NB4 (cell line): ENCODE results near the gene OR5M11.

ENCODE experiments used
- DNase-seq: peaks from one replicate; pipeline ENCODE4 v3.0.0; 2010; ENCODE audit warnings: low read depth
- H3K4me3 ChIP-seq: one replicate; pipeline ENCODE4 v1.5.1; 2011; ENCODE audit warnings: mild to moderate bottlenecking, low read depth, low read length, moderate library complexity
- CTCF ChIP-seq: IDR thresholded peaks from one replicate; pipeline ENCODE4 v1.5.1; 2012; ENCODE audit warnings: low read depth, low read length
- MAX ChIP-seq: IDR thresholded peaks from 2 replicates; pipeline ENCODE4 v1.6.1; 2011; ENCODE audit warnings: low read depth, low read length
- MYC ChIP-seq: IDR thresholded peaks from 2 replicates; pipeline ENCODE4 v1.6.1; 2011; ENCODE audit warnings: low read depth, low read length
- POLR2A ChIP-seq: IDR thresholded peaks from 2 replicates; pipeline ENCODE4 v1.6.1; 2011; ENCODE audit warnings: mild to moderate bottlenecking; ENCODE audit not compliant: insufficient read length; ENCODE audit errors: extremely low read depth

The OR5M11 gene

GRCh38 chr11:56495117-56495516 lies 47.9 kb downstream of the OR5M11 start:
- no peak for TF ChIP-seq CTCF
- TF ChIP-seq MYC, result no peak
- TF ChIP-seq MAX, result no peak
- TF ChIP-seq POLR2A, result no peak
- DNase-seq, result no peak
- H3K4me3 ChIP-seq, result no peak overlapping the region
